HG02970 (cell line): Measurements from ENCODE around the gene PGAP1.

Source experiments
- ATAC-seq: cut with Tn5 transposase; IDR thresholded peaks from one replicate; pipeline ENCODE4 v1.9.1; 2021; ENCODE audit warnings: mild to moderate bottlenecking, moderate library complexity, moderate number of reproducible peaks; ENCODE audit not compliant: unreplicated experiment, low FRiP score

PGAP1 gene

GRCh38 chr2:196926562-196927375 is at the start of gene PGAP1:
Gene PGAP1 (minus strand): TSS chr2:196926707. CDS start chr2:196926616, 91 bp downstream.
- ATAC-seq = peak; percentile 86

- no peak for ATAC-seq
These were observed 48.5 kb upstream of the PGAP1 start for GRCh38 chr2:196974970-196975369.

DNA sequence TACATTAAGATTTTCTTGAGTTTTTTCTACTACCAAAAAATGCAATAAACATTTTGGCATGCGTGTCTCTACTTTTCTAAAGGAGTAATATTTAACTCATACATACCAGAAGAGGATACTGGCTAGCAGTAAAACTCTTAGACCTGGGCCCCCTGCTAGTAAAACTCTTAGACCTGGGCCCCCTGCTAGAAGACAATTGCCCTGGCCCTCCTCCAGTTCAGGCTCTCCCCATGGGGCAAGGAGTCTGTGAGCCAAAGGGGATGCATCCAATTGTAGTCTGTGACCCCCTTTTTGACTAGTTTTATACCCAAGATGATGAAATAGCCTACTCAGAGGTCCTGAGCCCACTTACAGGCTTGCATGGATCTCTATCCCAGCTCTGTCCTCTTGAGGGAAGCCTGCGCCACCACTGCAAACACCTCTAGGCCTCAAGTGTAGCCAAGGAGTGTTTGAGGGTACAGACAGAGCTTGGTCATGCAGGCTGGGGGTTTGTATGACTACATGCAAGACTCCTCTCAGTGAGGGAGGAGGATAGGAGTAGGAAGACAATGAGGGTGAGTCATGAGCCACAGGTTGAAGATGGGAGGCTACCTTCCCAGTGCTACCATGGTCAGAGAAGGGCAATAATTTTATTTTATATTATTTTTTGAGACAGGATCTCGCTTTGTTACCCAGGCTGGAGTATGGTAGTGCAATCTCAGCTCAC is 45.2 kb upstream of the PGAP1 start:
- ATAC-seq = no peak

- no peak for ATAC-seq
These were observed 43.6 kb upstream of the PGAP1 start for GRCh38 chr2:196970099-196970498.

- no peak for ATAC-seq
These were observed 42.0 kb upstream of the PGAP1 start for GRCh38 chr2:196968516-196968915.

- no peak for ATAC-seq
These were observed 41.3 kb upstream of the PGAP1 start for GRCh38 chr2:196967775-196968174.

DNA sequence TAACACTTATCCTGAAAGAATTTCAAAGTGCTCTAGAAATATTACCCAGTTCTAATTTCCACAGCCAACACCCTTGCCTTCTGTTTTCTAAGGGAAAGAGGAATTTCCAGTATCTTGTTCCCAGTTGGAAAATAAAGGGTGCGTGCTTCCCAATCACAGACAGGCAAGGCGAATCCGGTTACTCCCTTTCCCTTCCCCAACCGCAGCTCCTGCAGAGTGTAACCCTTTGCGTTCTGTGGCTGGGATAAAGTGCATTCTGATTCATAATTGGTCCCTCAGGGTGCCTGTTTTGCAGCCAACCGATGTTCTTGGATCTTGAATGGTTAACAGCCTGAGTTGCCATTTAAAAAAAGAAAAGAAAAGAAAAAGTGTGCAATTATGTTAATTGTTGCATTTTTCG is 40.6 kb upstream of the PGAP1 start:
- ATAC-seq = no peak

GRCh38 chr2:196966061-196966460 is 39.6 kb upstream of the PGAP1 start:
- ATAC-seq = no peak

DNA sequence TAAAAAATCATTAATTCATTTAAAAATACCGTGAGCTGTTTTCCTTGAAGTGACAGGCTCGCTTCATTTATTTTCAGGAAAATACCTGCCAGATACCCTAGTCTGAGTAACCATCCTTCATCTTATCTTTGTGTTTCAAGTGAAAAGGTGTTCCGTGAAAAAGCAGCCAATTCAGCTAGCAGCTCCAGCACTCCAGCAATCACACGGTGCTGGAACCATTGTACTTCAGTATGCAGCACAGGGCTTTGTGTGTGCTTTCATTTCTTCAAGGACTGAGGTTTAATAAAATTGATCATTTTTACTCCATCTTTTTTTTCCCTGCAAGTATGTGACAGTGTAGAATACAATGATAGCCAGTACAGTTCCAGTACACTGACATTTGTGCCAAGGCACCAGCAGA is 39.1 kb upstream of the PGAP1 start:
- ATAC-seq = no peak

DNA sequence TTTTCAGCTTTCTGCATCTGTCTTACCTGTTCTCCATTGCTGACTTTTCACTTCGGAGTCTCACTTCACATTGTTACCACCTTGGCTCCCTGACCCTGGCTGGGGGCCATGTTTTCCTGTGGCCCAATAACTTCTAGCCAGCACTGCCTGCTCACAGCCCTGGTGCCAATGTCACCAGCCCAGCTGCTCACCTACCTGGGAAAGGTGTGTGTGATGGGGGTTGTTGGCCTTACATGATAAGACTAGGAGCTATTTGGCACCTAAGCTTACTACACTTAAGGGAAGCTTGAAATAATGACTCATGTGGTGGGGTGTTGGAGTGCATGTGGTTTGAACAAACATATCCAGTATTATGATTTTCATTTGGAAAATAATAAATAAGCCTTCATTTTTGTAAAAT is 37.5 kb upstream of the PGAP1 start:
- ATAC-seq = no peak

- no peak for ATAC-seq
These were observed 36.5 kb upstream of the PGAP1 start for GRCh38 chr2:196963043-196963442.

DNA sequence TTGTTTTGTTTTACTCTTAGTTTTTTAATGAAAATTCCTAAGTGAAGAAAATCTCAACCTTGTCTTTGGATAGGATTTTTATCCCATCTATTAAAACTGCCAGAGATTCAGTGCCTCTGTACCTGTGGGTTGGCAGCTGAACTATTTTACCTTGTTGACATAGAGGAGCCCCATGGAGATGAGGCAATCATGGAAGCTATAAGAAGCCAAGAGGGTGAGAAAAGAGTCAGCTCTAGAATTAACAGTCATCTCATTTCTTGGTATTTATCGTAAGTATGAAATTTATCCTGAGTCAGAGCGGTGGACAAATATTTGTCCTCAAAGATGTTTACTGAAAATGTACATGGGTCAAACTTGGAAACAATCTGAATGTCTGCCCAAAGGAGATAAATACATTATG is 35.8 kb upstream of the PGAP1 start:
- ATAC-seq = no peak

- ATAC-seq = peak; percentile 70
These were observed 35.4 kb upstream of the PGAP1 start for GRCh38 chr2:196961889-196962288.

DNA sequence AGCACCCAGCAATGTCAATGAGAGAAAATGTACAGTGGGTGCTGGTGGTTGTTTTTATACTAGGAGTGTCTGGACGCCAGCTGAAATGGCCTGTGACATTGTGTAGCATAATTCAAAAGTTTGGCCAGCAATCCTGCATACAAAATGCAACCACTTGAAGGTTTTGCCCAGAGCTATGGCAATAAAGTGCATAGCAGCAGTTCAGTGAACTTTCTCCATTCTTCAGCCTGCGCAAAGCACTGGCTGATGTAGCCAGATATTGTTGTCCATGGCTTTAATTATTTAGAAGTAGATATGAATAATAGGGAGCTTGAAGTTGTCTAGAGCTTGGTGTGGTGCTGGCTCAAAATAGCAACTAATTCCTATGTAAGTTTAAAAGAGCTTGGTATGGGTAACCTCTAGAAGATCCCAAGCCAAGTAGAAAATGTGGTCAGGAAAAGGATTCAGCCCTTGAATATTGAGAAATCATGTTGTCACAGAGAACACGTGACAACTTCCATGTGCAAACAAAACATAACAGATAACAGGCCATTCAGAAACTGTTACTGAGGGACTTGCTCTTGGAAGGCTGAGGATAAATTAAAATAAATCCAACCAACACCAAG is 33.3 kb upstream of the PGAP1 start:
- no peak for ATAC-seq

- no peak for ATAC-seq
These were observed 32.8 kb upstream of the PGAP1 start for GRCh38 chr2:196959281-196959680.

DNA sequence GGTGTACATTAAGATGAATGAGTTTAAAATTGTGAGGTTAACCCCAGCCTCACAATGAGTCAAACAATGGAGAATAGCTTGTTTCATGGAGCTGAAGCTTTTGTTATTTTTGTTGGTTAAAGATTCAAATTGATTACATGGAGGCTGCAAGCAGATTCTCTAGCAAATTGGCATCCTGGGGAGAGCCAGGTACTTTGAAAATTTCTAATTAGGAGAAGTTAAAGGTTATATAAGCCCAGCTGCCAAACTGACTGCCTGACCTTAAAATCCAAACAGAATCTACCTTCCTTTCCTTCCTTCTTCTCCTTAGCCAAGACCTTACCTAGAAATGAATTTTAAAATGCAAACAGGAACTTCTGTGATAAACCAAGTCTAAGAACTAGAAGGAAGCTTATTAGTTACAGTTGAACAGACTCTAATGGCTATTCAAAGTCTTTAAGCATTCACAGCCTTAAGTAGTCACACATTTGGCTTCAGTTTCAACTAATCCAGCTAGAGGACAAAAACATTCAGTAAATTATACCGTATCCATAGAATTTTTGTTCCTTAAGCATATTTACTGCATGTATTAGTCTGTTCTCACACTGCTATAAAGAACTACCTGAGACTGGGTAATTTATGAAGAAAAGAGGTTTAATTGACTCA is 31.5 kb upstream of the PGAP1 start:
- ATAC-seq = no peak

DNA sequence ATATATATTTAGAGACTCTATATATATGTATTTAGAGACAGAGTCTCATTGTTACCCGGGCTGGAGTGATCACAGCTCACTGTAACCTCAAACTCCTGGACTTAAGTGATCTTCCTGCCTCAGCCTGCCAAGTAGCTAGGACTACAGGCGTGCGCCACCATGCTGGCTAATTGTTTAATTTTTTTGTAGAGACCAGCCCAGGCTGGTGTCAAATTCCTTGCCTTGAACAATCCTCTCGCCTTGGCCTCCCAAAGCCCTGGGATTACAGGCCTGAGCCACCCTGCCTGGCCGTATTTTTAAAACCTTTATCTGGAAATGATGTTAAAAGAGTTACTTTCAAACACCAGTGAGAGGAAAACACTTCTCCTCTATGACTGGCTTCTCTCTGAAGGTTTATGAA is 30.9 kb upstream of the PGAP1 start:
- no peak for ATAC-seq

DNA sequence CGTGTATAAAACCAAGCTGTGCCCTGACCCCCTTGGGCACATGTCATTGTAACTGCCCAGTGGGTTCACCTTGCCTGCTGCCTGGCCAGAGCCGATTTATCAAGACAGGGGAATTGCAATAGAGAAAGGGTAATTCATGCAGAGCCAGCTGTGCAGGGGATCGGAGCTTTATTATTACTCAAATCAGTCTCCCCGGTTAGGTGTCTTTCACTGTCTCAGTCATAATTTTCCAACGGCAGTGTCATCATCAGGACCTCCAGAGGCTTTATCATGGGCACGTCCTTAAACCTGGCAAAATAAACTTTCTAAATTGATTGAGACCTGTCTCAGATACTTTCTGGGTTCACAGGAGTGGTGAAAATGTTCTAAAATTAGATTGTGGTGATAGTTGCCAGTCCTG is 29.6 kb upstream of the PGAP1 start:
- no peak for ATAC-seq

DNA sequence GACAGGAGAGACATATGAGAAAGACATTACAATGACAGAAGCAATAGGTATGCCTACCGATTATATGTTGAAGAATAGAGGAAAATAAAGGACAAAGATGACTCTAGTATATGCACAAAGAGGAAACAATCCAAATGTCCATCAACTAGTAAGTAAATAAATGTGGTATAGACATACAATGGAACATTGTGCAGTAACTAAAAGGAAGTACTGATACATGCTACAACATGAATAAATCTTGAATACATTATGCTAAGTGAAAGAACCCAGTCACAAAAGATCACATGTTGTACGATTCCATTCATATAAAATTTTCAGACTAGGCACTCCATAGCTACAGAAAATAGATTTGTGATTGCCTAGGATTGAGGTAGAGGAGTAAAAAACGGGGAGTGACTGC is 28.5 kb upstream of the PGAP1 start:
- no peak for ATAC-seq

DNA sequence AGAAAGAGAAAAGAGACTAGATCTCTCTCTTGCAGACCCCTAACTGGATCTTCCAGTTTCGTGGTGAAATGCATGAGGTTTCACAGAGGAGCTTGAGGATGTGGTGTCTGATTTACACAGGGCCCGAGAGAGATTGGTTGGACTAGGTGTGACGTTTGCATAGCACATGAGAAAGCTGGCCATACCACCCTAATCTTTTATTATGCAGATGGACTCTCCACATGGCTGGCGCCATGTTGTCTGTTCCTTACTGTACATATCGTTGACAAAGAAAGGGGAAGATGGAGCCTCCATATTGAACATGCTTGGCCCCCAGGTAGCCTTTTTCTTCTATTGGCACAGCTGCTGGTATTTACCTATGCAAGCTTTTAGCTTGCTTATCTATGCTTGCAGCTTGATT is 27.5 kb upstream of the PGAP1 start:
- no peak for ATAC-seq

- ATAC-seq = no peak
These were observed 26.4 kb upstream of the PGAP1 start for GRCh38 chr2:196952936-196953335.
